Kidney epithelial cell (primary cell): ENCODE data around the gene UBE3C. TPM values are rescaled to one million over a fixed set of nuclear protein-coding genes. Genes with fewer than 3 reads are reported as not detected.
A peak's percentile ranks its signal among the peaks of the same experiment; 100 is the strongest.

ENCODE experiments used
- DNase-seq: peaks from one replicate; pipeline ENCODE4 v3.0.0-alpha.2; 2010; ENCODE audit warnings: low read depth
- H3K27me3 ChIP-seq: 2 replicates; pipeline ENCODE4 v1.6.0; 2011; ENCODE audit warnings: low read length; ENCODE audit not compliant: control insufficient read depth, insufficient read depth
- H3K36me3 ChIP-seq: 2 replicates; pipeline ENCODE4 v1.5.1; 2011; ENCODE audit warnings: low read length; ENCODE audit not compliant: control insufficient read depth, insufficient read depth
- H3K4me3 ChIP-seq: 2 replicates; pipeline ENCODE4 v1.5.1; 2011; ENCODE audit warnings: low read depth, mild to moderate bottlenecking, control low read depth, low read length
- CTCF ChIP-seq: IDR thresholded peaks from 2 replicates; pipeline ENCODE4 v1.5.1; 2011; ENCODE audit warnings: mild to moderate bottlenecking, moderate library complexity, low read length, control low read depth, inconsistent platforms; ENCODE audit not compliant: insufficient read depth, poor library complexity, severe bottlenecking
- total RNA-seq: library from RNA; depleted of rRNA; stranded (reverse); fragments of >200 nt; gene quantifications from 2 replicates; pipeline ENCODE4 v1.2.3, GENCODE V29; 2015

The UBE3C gene
- total RNA-seq, 1 donor from 2014 or later: 76.9 TPM

GRCh38 chr7:157278167-157278790, 139.6 kb downstream of the UBE3C start:
- Histone ChIP-seq H3K36me3 (no peaks in the 10 kb centered on the region), H3K27me3 (no peaks in the 10 kb centered on the region), H3K4me3 (no peak overlapping the region)
- no peak for TF ChIP-seq CTCF
- DNase-seq: no peak

- Histone ChIP-seq H3K36me3 (no peaks in the 10 kb centered on the region), H3K4me3 (peak overlapping the region; percentile 43)
- TF ChIP-seq CTCF: no peak
These were observed 140.3 kb downstream of the UBE3C start for GRCh38 chr7:157278791-157279724.

GRCh38 chr7:157279741-157280215, 141.1 kb downstream of the UBE3C start:
- Histone ChIP-seq H3K27me3 (no peaks in the 10 kb centered on the region), H3K36me3 (no peaks in the 10 kb centered on the region), H3K4me3 (peak overlapping the region; percentile 43)
- TF ChIP-seq CTCF: no peak
- no peak for DNase-seq

More at GRCh38 chr7:157278791-157279724, 140.3 kb downstream of the UBE3C start:
- H3K27me3 ChIP-seq: no peaks in the 10 kb centered on the region
- no peak for DNase-seq

GRCh38 chr7:157280216-157280841, 141.6 kb downstream of the UBE3C start:
- no peak for DNase-seq
- no peaks in the 10 kb centered on the region for H3K36me3 ChIP-seq
- no peak for TF ChIP-seq CTCF
- H3K27me3 ChIP-seq: no peaks in the 10 kb centered on the region
- H3K4me3 ChIP-seq: no peak overlapping the region

GRCh38 chr7:157281221-157281998, 142.7 kb downstream of the UBE3C start:
- TF ChIP-seq CTCF: no peak
- Histone ChIP-seq H3K4me3 (no peak overlapping the region), H3K36me3 (no peaks in the 10 kb centered on the region), H3K27me3 (no peaks in the 10 kb centered on the region)
- no peak for DNase-seq
